ENCODE measurements around the gene FEN1.

The FEN1 gene

GRCh38 chr11:61760946-61761345 lies 31.8 kb upstream of the FEN1 start:
- Histone ChIP-seq H3K4me3 (no peak overlapping the region), H3K27ac (no peak overlapping the region)
- DNase-seq (ENCODE audit: low spot score) = no peak
- TF ChIP-seq CTCF (IDR thresholded peaks at IDR 0.05) = no peak

- no peak for TF ChIP-seq CTCF (IDR thresholded peaks at IDR 0.05)
- Histone ChIP-seq H3K4me3 (no peak overlapping the region), H3K27ac (no peak overlapping the region)
- no peak for DNase-seq (ENCODE audit: low spot score)
These were observed 31.1 kb upstream of the FEN1 start for GRCh38 chr11:61761440-61762222.

- no peak for TF ChIP-seq CTCF (IDR thresholded peaks at IDR 0.05)
- H3K27ac ChIP-seq = no peak overlapping the region
- no peak overlapping the region for H3K4me3 ChIP-seq
- DNase-seq (ENCODE audit: low spot score) = no peak
These were observed 30.5 kb upstream of the FEN1 start for GRCh38 chr11:61762223-61762615.

GRCh38 chr11:61762798-61763197 lies 29.9 kb upstream of the FEN1 start:
- DNase-seq (ENCODE audit: low spot score) = no peak
- TF ChIP-seq CTCF (IDR thresholded peaks at IDR 0.05) = no peak
- H3K4me3 ChIP-seq = no peak overlapping the region
- no peak overlapping the region for H3K27ac ChIP-seq

GRCh38 chr11:61763930-61764605 lies 28.6 kb upstream of the FEN1 start:
- no peak for DNase-seq (ENCODE audit: low spot score)
- TF ChIP-seq CTCF (IDR thresholded peaks at IDR 0.05) = no peak
- no peak overlapping the region for H3K4me3 ChIP-seq
- H3K27ac ChIP-seq = no peak overlapping the region

GRCh38 chr11:61764606-61765260 lies 28.0 kb upstream of the FEN1 start:
- no peak for TF ChIP-seq CTCF (IDR thresholded peaks at IDR 0.05)
- Histone ChIP-seq H3K27ac (no peak overlapping the region), H3K4me3 (no peak overlapping the region)
- DNase-seq (ENCODE audit: low spot score) = no peak

Measured in coronary artery (tissue), 2 donors.